SH-SY5Y (cell line): ENCODE measurements around the gene PHF20.

Experiments used
- GATA2 ChIP-seq: IDR thresholded peaks from 2 replicates; pipeline ENCODE4 v1.6.1; 2011; ENCODE audit warnings: mild to moderate bottlenecking, low read depth, low read length
- GATA3 ChIP-seq: IDR thresholded peaks from 2 replicates; pipeline ENCODE4 v1.6.1; 2011; ENCODE audit warnings: low read depth, mild to moderate bottlenecking, low read length, moderate library complexity

The PHF20 gene

DNA sequence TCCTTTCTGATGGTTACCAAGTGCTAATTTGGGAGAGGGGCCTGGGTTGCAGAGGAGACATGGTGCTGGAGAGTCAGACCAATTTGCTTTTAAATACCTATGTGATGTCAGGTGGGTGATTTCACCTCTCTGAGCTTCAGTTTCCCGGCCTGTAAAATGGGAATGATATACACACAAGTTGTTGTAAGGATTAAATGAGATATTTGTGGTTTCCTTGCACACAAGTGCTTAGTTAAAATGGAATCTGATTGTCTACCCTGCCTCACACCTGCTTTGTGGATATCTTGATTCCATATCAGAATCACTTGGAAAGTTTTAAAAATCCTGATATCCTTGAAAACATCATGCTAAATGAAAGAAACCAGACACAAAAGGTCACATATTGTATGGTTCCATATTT, 138.0 kb downstream of the PHF20 start:
- TF ChIP-seq GATA3, result no peak
- no peak for TF ChIP-seq GATA2

DNA sequence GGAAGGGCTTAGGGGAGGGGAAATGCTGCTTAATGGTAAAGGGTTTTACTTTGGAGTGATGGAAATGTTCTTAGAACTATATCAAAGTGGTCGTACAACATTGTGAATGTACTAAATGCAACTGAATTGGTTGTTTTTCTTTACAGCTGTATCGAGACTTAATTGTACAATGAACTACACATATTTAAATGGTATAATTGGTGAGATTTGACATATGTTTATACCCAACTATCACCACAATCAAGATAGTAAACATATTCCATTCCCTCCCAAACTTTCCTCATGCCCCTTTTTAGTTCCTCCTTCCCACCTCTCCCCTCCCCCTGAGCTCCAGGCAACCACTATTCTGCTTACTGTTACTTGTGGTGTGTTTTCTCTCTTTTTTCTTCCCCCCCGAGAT, 138.4 kb downstream of the PHF20 start:
- TF ChIP-seq GATA3 (no peak), GATA2 (no peak)

- TF ChIP-seq GATA3 (no peak), GATA2 (no peak)
These were observed 141.1 kb downstream of the PHF20 start for GRCh38 chr20:35912881-35913280.

DNA sequence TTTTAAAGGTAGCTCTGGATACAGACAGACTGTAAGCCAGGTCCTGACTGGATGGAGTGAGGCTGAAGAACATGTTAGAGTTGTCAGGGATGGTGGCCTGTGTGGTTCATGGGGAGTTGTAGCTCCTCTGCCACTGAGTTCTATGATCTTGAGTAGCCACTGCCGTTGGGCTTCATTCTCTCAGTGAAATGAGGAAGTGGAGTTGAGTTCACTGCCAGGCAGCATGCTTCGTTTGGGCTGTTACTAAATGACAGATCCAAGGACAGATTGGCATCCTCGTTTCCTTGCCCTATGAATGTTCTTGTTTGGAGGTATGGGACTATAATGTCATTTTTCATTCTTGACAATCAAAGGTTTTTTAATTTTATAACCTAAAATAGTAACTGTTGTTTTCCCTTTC, 145.3 kb downstream of the PHF20 start:
- TF ChIP-seq GATA3 (no peak), GATA2 (no peak)

- TF ChIP-seq GATA2, result no peak
- no peak for TF ChIP-seq GATA3
These were observed 146.2 kb downstream of the PHF20 start for GRCh38 chr20:35918021-35918420.

GRCh38 chr20:35920523-35920922, 148.7 kb downstream of the PHF20 start:
- no peak for TF ChIP-seq GATA3
- no peak for TF ChIP-seq GATA2

GRCh38 chr20:35929301-35929700, 157.5 kb downstream of the PHF20 start:
- TF ChIP-seq GATA2, result no peak
- no peak for TF ChIP-seq GATA3

- no peak for TF ChIP-seq GATA2
These were observed 162.2 kb downstream of the PHF20 start for GRCh38 chr20:35934050-35934449.

DNA sequence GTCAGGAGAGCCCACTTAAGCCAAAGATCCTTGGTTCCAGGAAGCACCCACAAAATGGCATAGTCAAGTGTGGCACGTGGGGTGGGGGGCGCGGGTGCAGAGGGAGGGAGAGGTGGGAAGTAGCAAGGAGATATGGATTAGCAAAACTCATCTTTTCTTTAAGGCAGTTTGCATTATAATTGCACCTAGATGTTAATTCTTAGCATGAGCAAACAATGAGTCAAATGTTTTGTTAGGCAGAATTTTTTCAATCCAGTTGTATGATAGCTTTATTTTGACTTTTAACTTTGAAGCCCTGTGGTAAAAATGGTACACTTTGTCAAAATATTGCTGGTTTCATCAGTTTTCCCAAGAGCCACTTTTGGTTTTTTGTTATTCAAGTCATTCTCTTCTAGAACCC, 167.4 kb downstream of the PHF20 start:
- TF ChIP-seq GATA3 (no peak), GATA2 (no peak)

DNA sequence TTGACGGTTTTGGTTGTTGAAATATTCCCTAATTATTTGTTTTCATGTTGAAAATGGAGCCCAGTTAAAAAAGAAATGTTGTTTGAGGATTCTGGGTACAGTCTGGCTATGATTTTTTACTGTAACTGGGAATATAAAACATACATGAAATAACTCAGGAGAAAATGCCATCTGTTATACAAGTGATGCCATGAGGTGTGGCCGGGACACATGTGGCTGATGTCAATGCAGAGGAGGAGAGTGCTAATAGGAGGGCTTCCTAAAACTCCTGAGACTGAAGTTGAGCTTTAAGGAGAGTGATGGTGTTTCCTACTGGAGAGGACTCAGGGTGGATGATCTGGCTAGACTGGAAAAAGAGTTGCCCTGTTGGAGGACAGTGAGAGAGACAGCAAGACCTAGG, 169.8 kb downstream of the PHF20 start:
- no peak for TF ChIP-seq GATA2
- no peak for TF ChIP-seq GATA3

- TF ChIP-seq GATA3 (no peak), GATA2 (no peak)
These were observed 170.4 kb downstream of the PHF20 start for GRCh38 chr20:35942243-35942642.

DNA sequence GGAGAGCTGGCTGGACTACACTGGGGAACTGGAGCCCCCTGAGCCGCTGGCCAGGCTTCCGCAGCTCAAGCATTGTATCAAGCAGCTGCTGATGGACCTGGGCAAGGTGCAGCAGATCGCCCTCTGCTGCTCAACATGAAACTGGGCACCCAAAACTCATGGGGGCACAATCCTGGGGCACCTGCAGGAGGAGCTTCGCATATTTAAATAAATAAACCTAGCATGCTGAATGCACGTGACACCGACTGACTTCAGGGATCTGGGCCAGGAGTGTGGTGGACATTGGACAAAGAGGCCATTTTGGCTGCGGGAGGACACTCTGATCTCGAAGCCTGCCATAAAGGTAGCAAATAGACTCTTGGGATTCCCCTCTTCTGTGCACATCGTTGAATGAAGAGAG, 175.7 kb downstream of the PHF20 start:
- TF ChIP-seq GATA3, result no peak
- TF ChIP-seq GATA2, result no peak

DNA sequence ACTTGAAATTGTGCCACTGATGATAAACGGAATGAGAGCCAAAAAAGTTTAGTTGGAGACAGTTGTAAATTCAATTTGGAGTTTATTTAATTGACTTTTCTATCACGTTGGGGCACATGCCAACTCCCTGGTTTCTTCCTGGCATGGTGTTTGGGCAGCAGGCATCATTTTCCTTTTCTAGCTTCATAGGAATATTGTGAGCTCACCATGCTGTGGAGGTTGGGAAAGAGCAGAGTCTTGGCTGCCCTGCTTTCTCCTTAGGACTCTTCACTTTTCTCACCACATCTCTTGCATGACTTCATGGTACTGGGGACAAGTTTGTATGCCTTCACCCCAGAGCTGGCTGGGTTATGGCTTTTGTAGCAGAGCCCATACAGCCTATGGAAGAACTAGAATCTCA, 176.1 kb downstream of the PHF20 start:
- TF ChIP-seq GATA3 (no peak), GATA2 (no peak)

DNA sequence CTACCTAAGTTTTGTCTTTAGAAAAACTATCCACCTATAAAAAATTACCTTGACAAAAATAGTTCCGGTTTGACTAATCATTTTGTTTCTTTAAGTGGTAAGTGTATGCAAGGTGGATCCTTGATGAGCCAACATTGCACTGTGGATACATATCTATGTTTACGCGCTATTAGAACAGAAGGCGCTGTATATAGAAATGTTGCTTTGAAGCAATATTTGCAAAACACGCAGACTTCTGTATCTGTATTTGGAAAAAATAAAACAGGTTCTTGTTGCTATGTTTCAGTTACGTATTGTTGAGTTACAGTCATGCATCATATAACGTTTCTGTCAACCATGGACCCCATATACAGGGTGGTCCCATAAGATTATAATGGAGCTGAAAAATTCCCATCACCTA, 178.3 kb downstream of the PHF20 start:
- no peak for TF ChIP-seq GATA3

DNA sequence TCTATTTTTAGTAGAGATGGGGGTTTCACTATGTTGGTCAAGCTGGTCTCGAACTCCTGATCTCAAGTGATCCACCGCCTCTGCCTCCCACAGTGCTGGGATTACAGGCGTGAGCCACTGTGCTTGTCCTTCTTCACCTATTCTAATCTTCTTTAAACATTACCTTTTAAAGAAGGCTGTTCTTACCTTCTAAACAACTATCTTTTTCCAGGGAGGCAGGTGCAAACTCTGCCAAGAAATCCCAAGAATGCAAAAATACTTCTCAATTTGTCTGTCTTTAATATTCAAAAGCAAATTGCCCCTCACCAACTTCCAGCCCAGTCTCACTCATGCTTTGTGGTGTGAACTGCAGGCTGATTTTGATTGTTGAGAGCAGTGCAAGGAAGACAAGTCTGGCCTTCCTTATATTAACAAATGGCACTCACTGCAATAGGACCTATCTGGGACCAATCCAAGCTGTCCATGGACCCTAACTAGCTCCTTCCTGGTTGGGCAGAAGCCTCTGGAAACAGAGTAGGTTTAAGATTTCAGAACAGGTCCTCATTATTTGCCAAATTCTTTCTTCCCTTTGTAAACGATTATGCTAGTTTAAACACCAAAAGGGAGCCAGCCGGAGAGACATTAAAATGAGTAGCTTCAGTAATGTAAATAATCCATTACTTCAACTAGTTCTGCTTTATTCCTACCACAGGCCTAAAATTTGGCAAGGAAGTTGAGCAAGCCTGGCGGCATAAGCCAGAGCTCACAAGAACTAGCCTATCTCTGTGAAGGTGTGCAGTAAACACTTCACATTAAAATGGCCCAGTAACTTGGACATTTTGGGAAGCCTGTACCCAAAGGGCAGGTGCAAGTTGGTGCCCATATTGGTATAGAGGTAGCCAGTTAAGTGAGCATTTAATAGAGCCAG, 180.9 kb downstream of the PHF20 start:
- no peak for TF ChIP-seq GATA3
- no peak for TF ChIP-seq GATA2
